Measurements from ENCODE around the gene MPPED1. TPM values are rescaled to one million over a fixed set of nuclear protein-coding genes. Genes with fewer than 3 reads are reported as not detected.

The MPPED1 gene
- total and polyA plus RNA-seq, 12 donors = 0.01 TPM; not detected in 11

GRCh38 chr22:43449831-43450225 lies 38.0 kb downstream of the MPPED1 start:
- TF ChIP-seq, protein P1, sequence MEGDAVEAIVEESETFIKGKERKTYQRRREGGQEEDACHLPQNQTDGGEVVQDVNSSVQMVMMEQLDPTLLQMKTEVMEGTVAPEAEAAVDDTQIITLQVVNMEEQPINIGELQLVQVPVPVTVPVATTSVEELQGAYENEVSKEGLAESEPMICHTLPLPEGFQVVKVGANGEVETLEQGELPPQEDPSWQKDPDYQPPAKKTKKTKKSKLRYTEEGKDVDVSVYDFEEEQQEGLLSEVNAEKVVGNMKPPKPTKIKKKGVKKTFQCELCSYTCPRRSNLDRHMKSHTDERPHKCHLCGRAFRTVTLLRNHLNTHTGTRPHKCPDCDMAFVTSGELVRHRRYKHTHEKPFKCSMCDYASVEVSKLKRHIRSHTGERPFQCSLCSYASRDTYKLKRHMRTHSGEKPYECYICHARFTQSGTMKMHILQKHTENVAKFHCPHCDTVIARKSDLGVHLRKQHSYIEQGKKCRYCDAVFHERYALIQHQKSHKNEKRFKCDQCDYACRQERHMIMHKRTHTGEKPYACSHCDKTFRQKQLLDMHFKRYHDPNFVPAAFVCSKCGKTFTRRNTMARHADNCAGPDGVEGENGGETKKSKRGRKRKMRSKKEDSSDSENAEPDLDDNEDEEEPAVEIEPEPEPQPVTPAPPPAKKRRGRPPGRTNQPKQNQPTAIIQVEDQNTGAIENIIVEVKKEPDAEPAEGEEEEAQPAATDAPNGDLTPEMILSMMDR (IDR thresholded peaks at IDR 0.05) = no peak
- Histone ChIP-seq H3K4me3 (no peak overlapping the region), H3K36me3 (no peaks in the 10 kb centered on the region), H3K27me3 (peaks cover 0 to 42% (median 15%) of the 10 kb centered on the region in 7 donors), H3K9me3 (no peaks in the 10 kb centered on the region), H3K27ac (no peak overlapping the region), H3K4me1 (peaks cover 0 to 7% (median 0%) of the 10 kb centered on the region in 9 donors)
- 80 to 82% methylated on average over 11 of the region's 11 CpGs for WGBS, 2 donors
- DNase-seq = no peak
- intact Hi-C loops (cut with DNase I) = no loop called here
- no peak for ATAC-seq

DNA sequence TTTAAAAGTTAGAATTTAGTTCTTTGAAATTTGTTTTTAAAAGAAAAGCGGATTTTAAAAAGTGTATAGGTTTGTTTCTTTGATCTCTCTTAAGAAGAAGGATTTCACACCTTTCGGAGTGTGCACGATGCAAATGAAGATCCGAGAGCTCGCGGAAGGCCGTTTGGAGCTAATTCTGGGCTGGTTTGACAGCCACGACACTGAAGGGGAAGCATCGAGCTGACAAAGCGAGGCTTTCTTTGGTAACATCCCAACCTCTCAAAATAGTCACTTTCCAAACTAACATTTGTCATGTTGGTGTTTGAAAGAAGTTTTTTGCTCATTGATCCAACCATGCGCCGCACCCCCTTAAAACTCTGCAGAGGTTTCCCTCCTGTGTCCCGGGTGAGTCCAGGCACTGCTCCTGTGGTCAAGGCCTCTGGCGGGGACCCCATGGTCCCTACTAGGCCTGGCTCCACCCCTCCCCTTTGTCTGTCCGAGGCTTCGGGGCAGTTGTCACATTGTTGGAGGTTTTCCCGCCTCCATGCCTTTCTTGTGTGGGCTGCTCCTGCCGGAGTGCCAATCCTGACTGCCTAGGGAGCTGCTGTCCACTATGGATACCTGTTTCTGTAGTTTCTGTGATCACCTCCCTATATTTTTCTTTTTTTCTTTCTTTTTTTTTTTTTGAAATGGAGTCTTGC lies 39.7 kb downstream of the MPPED1 start:
- no peak overlapping the region for H3K4me3 ChIP-seq
- no peaks in the 10 kb centered on the region for H3K36me3 ChIP-seq
- no peaks in the 10 kb centered on the region for H3K9me3 ChIP-seq
- peaks cover 0 to 4% (median 0%) of the 10 kb centered on the region in 9 donors for H3K4me1 ChIP-seq
- no peak overlapping the region for H3K27ac ChIP-seq
- peaks cover 0 to 39% (median 21%) of the 10 kb centered on the region in 7 donors for H3K27me3 ChIP-seq
- DNase-seq (no peak), ATAC-seq (no peak)
- intact Hi-C loops (cut with DNase I) = no loop called here
- WGBS, 2 donors = 69 to 70% methylated on average over 18 of the region's 18 CpGs
- TF ChIP-seq, protein P1 (IDR thresholded peaks at IDR 0.05) = no peak

DNA sequence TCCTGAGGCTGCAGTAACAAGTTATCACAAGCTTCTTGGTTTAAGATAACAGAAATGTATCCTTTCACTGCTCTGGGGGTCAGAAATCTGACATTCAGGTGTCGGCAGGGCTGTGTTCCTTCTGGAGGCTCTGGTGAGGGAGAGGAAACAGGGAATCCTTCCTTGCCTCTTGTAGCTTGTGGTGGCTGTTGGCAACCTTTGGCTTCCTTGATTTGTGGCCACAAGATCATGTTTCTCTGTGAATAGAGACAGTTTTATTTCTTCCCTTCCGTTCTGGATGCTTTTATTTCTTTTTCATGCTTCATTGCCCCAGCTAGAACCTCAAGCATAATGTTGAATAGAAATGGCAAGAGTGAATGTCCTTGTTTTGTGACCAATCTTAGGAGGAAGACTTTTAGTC lies 44.0 kb downstream of the MPPED1 start:
- Histone ChIP-seq H3K4me1 (no peaks in the 10 kb centered on the region), H3K27ac (no peak overlapping the region), H3K9me3 (peaks cover 0 to 7% (median 0%) of the 10 kb centered on the region in 11 donors), H3K27me3 (peaks cover 0 to 41% (median 20%) of the 10 kb centered on the region in 7 donors), H3K36me3 (no peaks in the 10 kb centered on the region), H3K4me3 (no peak overlapping the region)
- TF ChIP-seq, protein P1 (IDR thresholded peaks at IDR 0.05) = no peak
- intact Hi-C loops (cut with DNase I) = no loop called here
- 32 to 42% methylated on average over 2 of the region's 2 CpGs for WGBS, 2 donors
- DNase-seq = no peak
- no peak for ATAC-seq

DNA sequence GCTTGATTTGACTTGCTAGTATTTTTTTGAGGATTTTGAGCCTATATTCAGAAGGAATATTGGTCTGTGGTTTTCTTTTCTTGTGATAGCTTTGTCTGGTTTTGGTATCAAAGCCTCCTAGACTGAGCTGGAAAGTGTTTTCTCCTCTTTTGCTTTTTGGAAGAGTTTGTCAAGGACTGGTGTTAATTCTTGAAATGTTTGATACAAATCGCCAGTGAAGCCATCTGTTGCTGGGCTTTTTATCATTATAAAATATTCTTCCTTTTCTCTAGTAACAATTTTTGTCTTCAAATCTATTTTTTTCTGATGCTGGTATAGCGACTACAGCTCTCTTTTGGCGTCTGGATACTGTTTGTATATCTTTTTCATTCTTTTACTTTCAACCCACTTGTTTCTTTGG lies 45.2 kb downstream of the MPPED1 start:
- Histone ChIP-seq H3K36me3 (no peaks in the 10 kb centered on the region), H3K4me1 (no peaks in the 10 kb centered on the region), H3K27me3 (peaks cover 0 to 35% (median 20%) of the 10 kb centered on the region in 7 donors), H3K9me3 (peaks cover 0 to 18% (median 0%) of the 10 kb centered on the region in 11 donors), H3K27ac (no peak overlapping the region), H3K4me3 (no peak overlapping the region)
- intact Hi-C loops (cut with DNase I) = no loop called here
- DNase-seq = no peak
- ATAC-seq = no peak
- TF ChIP-seq, protein P1 (IDR thresholded peaks at IDR 0.05) = no peak
- WGBS, 2 donors = 82 to 85% methylated on average over 3 of the region's 3 CpGs

Data from heart right ventricle (tissue), 16 donors.